SK-N-MC (cell line): ENCODE measurements around the gene LY9.

Experiments used
- DNase-seq: peaks from one replicate; pipeline ENCODE4 v3.0.0-alpha.2; 2011; ENCODE audit warnings: low read depth, low spot score
- H3K27ac ChIP-seq: fragments of 200-600 bp; sonication (generic); 2 replicates; pipeline ENCODE4 v1.5.1; 2016; ENCODE audit warnings: mixed run types
- H3K36me3 ChIP-seq: fragments of 200-600 bp; sonication (generic); 2 replicates; pipeline ENCODE4 v1.6.1; 2017; ENCODE audit warnings: antibody characterized with exemption, low read length, mixed read lengths; ENCODE audit not compliant: insufficient read depth
- H3K4me3 ChIP-seq: fragments of 200-600 bp; sonication (generic); 2 replicates; pipeline ENCODE4 v1.5.1; 2016
- H3K9ac ChIP-seq: fragments of 200-600 bp; sonication (generic); 2 replicates; pipeline ENCODE4 v1.8.0; 2017; ENCODE audit warnings: mixed run types, mixed read lengths; ENCODE audit not compliant: insufficient read length
- H3K9me3 ChIP-seq: fragments of 200-600 bp; sonication (generic); 2 replicates; pipeline ENCODE4 v1.6.1; 2017; ENCODE audit warnings: low read depth, mild to moderate bottlenecking, antibody characterized with exemption, low read length, moderate library complexity, mixed read lengths
- EZH2 ChIP-seq: fragments of 200-600 bp; sonication (generic); IDR thresholded peaks from one replicate; pipeline ENCODE4 v1.6.1; 2017; ENCODE audit warnings: antibody characterized with exemption
- FOXP2 ChIP-seq: optimal IDR thresholded peaks from 2 replicates; pipeline ENCODE3; 2011; ENCODE audit warnings: mild to moderate bottlenecking, moderate library complexity; ENCODE audit not compliant: insufficient read depth; ENCODE audit errors: extremely low read length, control extremely low read depth
- POLR2AphosphoS5 ChIP-seq: IDR thresholded peaks from 2 replicates; pipeline ENCODE4 v1.6.1; 2012; ENCODE audit warnings: mild to moderate bottlenecking, low read depth, low read length, borderline replicate concordance

LY9 gene

DNA sequence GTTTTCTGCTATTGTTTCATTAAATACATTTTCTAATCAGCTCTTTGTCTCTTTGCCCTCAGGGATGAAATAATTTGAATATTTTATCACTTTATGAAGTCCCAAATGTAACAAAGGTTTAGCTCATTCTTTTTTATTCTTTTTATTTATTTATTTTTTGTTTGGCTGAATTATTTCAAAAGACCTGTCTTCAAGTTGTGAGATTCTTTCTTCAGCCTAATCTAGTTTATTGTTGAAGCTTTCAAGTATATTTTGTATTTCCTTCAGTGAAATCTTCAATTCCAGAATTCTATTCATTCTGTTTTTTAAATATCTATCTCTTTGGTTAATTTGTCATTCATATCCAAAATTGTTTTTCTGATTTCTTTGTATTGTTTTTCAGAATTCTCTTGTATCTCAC is 10.8 kb downstream of the LY9 start:
- Histone ChIP-seq H3K9ac (no peak overlapping the region), H3K4me3 (no peak overlapping the region), H3K9me3 (no peaks in the 10 kb centered on the region), H3K36me3 (no peaks in the 10 kb centered on the region), H3K27ac (no peak overlapping the region)
- TF ChIP-seq POLR2AphosphoS5, result no peak
- DNase-seq, result no peak

DNA sequence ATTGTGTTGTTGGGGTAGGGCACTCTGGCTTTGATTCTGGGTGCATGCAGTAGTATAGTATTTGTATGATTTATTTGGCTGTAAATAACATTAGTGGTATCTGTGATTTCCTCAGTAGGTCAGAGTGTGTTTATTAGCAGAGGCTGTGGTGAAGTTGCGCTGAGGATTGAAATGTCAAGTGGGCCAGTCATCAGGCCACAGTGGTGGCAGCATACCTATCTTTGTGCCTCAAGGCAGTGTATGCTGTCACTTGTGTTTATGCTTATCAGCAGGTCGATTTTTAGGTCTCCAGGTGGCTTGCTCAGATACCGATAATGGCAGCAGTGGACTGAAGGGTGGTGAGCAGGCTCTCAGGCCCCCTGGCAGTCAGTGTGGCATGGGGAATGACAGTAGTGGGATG is 11.3 kb downstream of the LY9 start:
- Histone ChIP-seq H3K27ac (no peak overlapping the region), H3K9ac (no peak overlapping the region), H3K4me3 (no peak overlapping the region), H3K9me3 (no peaks in the 10 kb centered on the region), H3K36me3 (no peaks in the 10 kb centered on the region)
- no peak for TF ChIP-seq FOXP2
- TF ChIP-seq EZH2, result no peak
- no peak for TF ChIP-seq POLR2AphosphoS5
- DNase-seq, result no peak

DNA sequence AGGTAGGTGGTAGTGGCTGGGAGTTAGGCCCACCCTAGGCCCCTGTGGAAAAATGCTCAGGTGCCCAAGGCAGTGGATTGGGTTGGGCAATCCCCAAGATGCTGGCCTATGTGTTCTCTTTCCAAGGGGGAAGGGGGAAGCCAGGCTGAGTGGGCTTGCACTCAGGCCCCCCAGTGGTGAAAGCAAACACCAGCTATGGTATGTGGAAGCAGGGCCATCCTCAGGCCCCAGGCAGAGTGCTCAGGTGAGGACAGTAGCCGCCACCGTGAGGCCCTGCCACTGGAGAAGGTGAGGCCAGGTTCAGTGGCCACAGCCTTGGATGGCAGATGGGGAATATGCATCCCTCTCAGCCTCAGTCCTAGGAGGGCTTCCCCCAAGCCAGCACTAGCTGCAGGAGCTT is 11.8 kb downstream of the LY9 start:
- no peak for TF ChIP-seq POLR2AphosphoS5
- no peak overlapping the region for H3K27ac ChIP-seq
- DNase-seq, result no peak
- no peak overlapping the region for H3K9ac ChIP-seq
- no peak overlapping the region for H3K4me3 ChIP-seq
- no peaks in the 10 kb centered on the region for H3K9me3 ChIP-seq
- no peaks in the 10 kb centered on the region for H3K36me3 ChIP-seq

DNA sequence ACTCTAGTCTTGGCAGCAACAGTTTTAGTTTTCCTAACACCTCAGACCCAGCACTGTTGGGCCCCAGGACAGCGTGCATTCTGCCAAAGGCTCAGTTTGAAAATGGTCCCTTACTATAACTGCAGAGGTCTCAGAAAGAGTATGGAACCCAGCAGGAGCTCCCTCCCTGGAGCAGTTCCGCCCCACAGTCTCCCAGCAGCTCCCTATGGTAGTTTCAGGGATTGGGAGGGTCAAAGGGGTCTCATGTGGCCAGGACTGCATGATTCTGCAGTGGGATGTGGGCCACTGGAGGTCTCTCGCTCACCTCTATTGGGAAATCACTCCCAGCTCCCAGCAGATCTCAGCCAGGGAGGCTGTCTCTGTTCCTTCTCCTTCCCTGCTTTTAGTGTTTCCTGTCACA is 12.3 kb downstream of the LY9 start:
- TF ChIP-seq POLR2AphosphoS5 (no peak), EZH2 (no peak), FOXP2 (no peak)
- Histone ChIP-seq H3K27ac (no peak overlapping the region), H3K4me3 (no peak overlapping the region)

DNA sequence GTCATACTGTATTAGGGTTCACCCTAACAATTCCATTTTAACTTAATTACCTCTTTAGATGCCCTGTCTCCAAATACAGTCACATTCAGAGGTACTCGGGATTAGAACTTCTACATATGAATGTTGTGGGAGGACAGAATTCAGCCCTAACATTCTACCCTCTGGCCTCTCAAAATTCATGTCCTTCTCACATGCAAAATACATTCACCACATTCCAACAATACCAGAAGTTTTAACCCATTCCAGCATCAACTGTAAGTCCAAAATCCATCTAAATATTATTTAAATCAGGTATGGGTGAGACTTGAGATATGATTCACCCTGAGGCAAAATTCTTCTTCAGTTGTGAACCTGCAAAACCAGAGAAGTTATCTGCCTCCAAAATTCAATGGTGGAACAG is 14.5 kb downstream of the LY9 start:
- Histone ChIP-seq H3K9me3 (no peaks in the 10 kb centered on the region), H3K27ac (no peak overlapping the region), H3K36me3 (no peaks in the 10 kb centered on the region), H3K9ac (no peak overlapping the region), H3K4me3 (no peak overlapping the region)
- TF ChIP-seq POLR2AphosphoS5, result no peak
- TF ChIP-seq FOXP2, result no peak
- no peak for TF ChIP-seq EZH2
- DNase-seq, result no peak

More for the DNA sequence above, 12.3 kb downstream of the LY9 start:
- Histone ChIP-seq H3K9me3 (no peaks in the 10 kb centered on the region), H3K36me3 (no peaks in the 10 kb centered on the region), H3K9ac (no peak overlapping the region)
- no peak for DNase-seq

DNA sequence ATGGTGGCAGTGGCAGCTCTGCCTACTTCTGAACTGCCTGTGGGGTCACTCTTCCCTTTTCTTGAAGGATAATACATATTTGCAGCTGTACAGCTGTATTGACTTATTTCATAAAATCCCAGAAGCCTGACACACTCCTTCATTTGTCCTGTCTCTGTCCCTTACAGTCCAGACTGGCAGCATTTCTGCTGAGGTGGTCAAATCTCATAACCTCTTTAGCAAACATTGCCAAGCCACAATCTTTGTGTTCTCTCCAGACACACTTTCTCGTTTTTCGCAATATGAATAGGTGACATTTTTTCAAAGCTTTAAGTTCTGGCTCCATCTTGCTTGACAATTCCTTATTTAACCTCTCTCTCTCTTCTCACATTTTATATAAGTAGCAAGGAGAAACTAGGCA is 15.2 kb downstream of the LY9 start:
- H3K9ac ChIP-seq, result no peak overlapping the region
- TF ChIP-seq FOXP2, result no peak
- no peak for TF ChIP-seq EZH2
- TF ChIP-seq POLR2AphosphoS5, result no peak
- H3K9me3 ChIP-seq, result no peaks in the 10 kb centered on the region
- H3K4me3 ChIP-seq, result no peak overlapping the region
- no peak for DNase-seq
- H3K36me3 ChIP-seq, result no peaks in the 10 kb centered on the region
- H3K27ac ChIP-seq, result no peak overlapping the region

DNA sequence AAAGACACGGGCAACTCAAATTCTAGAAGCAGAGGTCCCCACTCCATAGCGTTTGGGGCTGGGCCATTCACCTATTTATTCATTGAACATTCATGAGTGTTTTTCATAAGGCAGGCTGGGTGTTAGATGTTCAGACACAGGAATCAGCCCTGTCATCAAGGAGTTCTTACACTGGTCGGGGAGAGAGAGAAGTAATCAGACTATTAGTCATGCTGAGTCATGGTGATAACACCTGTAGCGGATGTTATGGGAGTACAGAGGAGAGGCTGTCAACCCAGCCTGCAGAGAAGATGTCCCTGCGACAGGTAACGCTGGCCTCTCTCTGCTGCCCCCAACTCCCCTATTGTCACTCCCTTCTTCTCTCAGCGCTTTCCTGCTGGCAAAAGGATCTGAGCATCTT is 17.2 kb downstream of the LY9 start:
- H3K9me3 ChIP-seq, result no peaks in the 10 kb centered on the region
- no peak overlapping the region for H3K27ac ChIP-seq
- TF ChIP-seq EZH2, result no peak
- TF ChIP-seq POLR2AphosphoS5, result no peak
- TF ChIP-seq FOXP2, result no peak
- H3K9ac ChIP-seq, result no peak overlapping the region
- no peak overlapping the region for H3K4me3 ChIP-seq
- no peaks in the 10 kb centered on the region for H3K36me3 ChIP-seq
- DNase-seq, result no peak

DNA sequence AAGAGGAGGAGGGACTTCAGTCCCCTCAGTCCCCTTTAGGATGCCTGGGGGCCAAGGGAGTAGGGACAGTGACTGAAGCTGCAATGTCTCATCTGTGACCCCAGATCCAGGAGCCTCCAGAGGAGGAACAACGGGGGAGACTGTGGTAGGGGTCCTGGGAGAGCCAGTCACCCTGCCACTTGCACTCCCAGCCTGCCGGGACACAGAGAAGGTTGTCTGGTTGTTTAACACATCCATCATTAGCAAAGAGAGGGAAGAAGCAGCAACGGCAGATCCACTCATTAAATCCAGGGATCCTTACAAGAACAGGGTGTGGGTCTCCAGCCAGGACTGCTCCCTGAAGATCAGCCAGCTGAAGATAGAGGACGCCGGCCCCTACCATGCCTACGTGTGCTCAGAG is 18.3 kb downstream of the LY9 start:
- Histone ChIP-seq H3K9ac (no peak overlapping the region), H3K4me3 (no peak overlapping the region), H3K27ac (no peak overlapping the region), H3K36me3 (no peaks in the 10 kb centered on the region), H3K9me3 (no peaks in the 10 kb centered on the region)
- no peak for TF ChIP-seq FOXP2
- TF ChIP-seq POLR2AphosphoS5, result no peak
- TF ChIP-seq EZH2, result no peak
- no peak for DNase-seq

DNA sequence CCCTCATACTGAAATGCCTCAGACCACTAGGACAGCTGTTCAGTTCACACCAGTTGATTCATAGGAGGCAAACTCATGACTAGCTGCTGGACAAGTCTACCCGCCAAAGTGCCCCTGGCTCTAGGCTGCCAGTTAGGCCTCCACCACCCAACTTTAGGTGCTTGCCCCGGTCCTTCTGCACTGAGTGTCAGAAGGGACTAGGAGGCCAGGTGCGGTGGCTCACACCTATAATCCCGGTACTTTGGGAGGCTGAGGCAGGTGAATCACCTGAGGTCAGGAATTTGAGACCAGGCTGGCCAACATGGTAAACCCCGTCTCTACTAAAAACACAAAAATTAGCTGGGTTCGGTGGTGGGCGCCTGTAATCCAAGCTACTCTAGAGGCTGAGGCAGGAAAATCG is 18.9 kb downstream of the LY9 start:
- H3K36me3 ChIP-seq, result no peaks in the 10 kb centered on the region
- no peak overlapping the region for H3K27ac ChIP-seq
- DNase-seq, result no peak
- no peak overlapping the region for H3K9ac ChIP-seq
- no peaks in the 10 kb centered on the region for H3K9me3 ChIP-seq
- no peak overlapping the region for H3K4me3 ChIP-seq
- TF ChIP-seq FOXP2 (no peak), POLR2AphosphoS5 (no peak), EZH2 (no peak)
